HG03025 (cell line): ENCODE data around the gene NADSYN1.

ENCODE experiments used
- ATAC-seq: cut with Tn5 transposase; IDR thresholded peaks from one replicate; pipeline ENCODE4 v1.9.1; 2021; ENCODE audit warnings: mild to moderate bottlenecking, moderate library complexity; ENCODE audit not compliant: unreplicated experiment, low FRiP score

The NADSYN1 gene

DNA sequence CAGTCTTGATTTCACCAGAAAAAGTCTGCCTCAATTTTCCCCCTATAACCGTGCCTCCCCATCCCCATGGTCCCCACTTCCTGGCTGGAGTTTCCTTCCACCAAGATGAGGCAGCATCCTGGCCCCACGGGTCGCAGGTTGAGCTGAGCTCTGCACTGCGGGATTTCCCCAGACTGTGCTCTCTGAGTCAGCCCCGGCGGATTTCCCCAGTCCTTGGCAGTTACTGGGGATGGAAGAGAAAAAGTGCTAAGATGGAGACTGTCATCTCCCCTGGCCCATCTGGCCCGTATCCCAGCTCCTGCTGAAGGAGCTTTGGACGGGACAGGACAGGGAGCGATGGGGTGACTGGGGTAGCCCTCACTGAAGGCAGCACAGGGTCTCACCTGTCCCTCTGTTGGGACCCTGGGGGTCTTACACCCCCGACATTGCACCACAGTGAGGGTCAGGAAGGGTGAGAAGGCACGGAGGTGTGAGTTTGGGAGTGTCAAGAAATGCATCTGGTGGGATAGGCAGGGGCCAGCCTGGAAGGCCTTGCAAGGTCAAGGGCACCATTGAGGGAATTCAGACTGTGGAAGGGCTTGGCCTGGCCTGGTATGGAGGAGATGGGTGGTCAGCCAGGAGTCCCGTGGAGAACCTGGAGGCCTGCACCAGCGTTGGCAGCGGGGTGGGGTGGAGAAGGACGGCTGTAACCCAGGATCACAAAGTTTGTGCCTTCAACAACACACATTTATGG lies 36.5 kb downstream of the NADSYN1 start:
- no peak for ATAC-seq

DNA sequence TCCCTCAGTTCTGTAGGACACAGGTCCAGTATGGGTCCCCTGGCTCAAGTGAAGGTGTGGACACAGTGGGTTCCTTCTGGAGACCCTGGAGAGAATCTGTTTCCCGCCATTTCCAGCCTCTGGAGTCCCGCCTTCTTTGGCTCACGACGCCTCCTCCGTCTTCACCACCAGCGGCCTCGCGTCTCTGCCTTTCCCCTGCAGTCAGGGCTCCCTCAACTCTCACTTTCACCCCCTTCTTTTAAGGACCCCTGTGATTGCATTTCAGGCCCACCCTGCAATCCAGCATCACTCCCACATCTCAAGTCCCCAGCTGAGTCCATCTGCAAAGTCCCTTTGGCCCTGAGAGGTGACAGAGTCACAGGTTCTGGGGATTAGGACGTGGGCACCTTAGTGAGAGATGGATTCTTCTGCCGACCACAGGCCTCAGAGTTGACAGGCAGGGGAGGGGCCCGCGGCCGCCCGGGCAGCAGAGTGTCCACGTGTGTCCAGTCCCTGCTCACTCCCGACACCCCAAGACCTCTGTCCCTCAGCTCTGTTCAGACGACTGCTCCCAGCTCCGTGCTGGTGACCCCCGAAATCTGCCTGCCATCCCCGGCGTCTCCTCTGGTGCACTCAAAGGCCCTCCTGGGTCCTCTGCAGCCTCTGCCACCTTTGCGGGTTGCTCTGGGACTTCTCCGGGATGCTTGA lies 37.2 kb downstream of the NADSYN1 start:
- ATAC-seq = no peak

DNA sequence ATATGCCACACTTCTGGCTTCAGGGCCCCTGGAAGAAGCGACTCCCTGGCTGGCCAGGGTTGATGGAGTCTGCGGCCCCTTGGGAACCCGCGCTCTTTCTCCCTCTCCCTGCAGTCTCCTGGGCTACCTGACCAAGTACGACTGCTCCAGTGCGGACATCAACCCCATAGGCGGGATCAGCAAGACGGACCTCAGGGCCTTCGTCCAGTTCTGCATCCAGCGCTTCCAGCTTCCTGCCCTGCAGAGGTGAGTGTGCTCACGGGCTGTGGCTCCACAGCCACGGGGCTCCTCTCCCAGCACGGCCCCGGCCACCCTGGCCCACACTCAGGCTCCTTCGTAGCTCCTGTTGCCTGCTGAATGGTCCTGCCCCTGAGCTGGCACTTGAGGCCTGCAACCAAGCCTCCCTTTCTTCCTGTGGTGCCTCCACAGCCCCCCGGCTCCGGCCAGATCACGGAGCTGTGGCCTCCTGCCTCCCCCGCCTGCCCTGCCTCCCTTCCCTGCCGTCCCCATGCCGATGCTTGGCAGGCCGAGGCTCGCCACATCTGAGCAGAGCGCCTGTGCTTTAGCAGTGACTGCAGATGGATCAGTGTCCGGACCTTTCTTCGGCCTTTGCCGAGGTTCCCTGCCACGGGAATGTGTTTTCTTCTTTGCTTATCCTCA lies 37.9 kb downstream of the NADSYN1 start:
- ATAC-seq = no peak

DNA sequence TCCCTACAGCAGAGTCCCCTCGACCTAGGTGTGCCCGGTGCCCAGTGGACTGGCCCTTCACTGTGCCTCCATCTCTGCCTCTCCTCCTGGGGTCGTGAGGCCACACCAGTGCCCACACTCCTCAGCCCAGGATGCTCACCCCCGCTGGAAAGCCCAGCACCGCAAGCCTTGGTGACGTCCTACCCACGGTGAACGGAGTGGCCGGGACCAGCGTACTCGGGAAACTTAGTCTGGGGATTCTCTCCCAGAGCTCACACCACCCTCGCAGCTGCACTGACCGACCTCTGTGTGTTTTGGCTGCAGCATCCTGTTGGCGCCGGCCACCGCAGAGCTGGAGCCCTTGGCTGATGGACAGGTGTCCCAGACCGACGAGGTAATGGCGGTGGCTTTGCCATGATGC lies 38.5 kb downstream of the NADSYN1 start:
- no peak for ATAC-seq

DNA sequence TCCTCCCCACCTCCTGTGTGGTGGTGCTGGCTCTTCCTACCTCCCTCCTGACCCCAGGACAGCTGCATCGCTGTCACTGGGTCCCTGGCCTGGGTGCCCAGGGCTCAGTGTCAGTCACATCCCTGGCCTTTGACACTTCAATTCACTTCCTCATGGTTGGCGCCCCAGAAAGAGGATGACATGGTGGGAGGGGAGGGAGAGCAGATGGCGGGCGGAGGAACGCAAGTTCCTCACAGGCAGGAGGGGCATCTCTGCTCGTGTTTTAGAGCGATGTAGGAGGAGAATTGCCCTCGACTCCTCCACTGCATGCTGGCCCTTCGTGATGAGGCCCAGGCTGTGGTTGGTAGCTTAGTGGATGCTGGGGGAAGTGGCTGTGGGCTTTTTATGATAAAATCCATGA lies 38.9 kb downstream of the NADSYN1 start:
- no peak for ATAC-seq

DNA sequence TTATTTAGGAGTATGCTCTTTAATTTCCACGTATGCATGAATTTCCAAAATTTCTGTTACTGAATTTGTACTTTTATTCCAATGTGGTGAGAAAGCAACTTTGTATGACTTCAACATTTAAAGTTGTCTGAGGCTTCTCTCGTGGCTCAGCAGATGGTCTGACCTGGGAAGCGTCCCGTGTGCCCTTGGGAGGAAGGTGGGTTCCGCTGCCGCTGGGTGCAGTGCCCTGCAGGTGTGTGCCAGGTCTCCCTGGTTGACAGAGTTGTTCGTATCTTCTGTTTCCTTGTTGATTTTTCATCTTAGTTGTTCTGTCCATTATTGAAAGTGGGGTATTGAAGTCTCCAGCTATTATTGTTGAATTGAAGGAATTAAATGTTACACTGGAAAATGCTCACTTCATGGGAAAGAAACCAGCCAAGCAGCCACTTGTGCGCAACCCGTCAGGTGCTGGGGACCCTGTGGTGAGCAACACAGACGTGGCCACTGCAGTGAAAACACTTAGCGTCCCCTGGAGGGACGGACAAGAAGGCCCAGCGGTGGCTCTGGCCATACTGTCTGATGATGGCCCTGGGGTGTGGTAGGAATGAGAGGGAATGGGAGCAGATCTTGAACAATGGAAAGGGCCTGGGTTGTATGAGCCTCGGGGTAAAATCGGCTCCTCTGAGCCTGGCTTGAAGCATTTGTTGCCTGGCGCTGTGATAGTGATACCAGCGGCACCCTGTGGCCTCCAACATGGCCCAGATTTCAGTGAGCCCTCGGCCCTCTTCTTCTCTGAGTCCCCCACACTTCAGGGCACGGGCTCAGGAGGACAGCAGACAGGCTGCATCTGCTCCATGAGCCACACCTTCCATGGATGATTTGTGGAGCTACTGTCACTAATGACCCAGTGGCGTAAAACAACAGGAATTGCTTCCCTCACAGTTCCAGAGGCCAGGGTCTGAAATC lies 42.6 kb downstream of the NADSYN1 start:
- ATAC-seq = no peak

DNA sequence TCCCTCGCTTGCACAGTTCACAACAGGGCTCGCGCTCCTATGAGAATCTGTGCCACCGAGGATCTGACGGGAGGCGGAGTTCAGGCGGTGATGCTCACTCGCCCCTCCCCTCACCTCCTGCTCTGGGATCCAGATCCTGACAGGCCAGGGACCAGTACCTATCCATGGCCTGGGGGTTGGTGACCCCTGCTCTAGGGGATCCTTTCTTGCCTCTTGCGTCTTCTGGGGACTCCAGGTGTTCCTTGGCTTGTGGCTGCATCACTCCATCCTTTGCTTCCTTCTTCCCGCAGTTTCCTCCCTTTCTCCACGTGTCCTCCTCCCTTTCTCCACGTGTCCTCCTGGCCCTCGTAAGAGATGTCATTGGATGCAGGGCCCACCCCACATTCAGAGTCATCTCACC lies 43.4 kb downstream of the NADSYN1 start:
- no peak for ATAC-seq

DNA sequence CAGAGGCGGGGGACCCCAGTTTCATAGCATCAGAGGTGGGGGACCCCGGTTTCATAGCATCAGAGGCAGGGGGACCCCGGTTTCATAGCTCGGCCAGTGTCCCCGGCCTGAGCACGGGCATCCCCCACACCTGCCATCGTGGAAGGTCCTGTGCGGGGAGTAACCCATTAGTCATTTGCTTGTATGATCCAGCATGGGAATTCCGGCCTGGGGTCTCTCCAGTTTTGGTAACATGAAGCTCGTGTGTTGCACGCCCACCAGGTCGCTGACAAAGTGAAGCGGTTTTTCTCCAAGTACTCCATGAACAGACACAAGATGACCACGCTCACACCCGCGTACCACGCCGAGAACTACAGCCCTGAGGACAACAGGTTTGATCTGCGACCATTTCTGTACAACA lies 45.1 kb downstream of the NADSYN1 start:
- ATAC-seq = no peak

DNA sequence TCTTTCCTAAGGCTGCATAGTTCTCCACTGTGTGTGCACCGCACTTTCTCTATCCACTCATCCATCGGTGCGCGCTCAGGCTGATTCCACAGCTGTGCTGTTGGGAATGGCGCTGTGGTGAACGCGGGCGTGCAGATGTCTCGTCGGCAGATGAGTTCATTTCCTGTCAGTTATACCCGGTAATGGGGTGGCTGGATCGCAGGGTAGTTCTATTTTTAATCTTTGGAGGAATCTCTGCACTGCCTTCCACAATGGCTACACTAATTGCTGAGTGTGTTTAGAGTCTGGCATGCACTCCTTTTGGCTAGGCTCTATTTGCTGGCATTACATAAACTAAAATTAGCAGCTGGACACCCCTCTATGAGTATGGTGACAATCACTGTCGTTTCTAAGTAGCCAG lies 46.1 kb downstream of the NADSYN1 start:
- ATAC-seq = no peak

DNA sequence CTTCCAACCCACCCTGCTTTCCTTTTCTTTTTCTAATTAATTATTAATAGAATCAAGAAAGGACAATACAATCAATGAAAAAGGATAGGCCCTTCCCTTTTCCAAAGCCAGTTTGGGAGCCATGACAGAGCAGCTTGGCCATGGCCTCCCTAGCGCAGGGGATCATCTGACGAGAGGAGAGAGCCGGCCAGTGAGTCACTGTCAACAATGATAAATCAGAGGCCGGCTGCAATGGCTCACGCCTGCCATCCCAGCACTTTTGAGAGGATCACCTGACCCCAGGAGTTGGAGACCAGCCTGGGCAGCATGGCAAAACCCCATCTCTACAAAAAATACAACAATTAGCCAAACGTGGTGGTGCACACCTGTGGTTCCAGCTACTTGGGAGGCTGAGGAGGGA lies 46.5 kb downstream of the NADSYN1 start:
- ATAC-seq = no peak

DNA sequence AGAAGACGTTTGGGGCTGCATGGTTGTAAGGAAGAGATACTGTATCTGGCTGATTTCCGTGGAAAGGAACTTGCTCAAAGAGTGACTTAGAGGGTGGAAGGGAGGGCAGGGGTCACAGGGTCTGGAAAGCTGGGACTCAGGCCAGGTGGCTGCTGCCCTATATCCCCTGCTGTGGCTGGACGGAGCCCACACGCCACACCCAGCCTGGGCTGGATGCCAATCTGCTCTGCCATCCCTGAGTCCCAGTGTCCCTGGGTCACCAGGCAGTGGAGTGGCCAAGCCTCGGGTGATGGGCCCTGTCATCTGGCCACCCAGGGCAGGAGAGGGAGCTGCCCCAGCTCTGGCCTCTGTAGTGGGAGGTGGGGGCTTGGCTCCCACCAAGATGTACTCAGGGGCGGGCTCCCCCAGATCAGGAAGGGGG lies 47.6 kb downstream of the NADSYN1 start:
- no peak for ATAC-seq

DNA sequence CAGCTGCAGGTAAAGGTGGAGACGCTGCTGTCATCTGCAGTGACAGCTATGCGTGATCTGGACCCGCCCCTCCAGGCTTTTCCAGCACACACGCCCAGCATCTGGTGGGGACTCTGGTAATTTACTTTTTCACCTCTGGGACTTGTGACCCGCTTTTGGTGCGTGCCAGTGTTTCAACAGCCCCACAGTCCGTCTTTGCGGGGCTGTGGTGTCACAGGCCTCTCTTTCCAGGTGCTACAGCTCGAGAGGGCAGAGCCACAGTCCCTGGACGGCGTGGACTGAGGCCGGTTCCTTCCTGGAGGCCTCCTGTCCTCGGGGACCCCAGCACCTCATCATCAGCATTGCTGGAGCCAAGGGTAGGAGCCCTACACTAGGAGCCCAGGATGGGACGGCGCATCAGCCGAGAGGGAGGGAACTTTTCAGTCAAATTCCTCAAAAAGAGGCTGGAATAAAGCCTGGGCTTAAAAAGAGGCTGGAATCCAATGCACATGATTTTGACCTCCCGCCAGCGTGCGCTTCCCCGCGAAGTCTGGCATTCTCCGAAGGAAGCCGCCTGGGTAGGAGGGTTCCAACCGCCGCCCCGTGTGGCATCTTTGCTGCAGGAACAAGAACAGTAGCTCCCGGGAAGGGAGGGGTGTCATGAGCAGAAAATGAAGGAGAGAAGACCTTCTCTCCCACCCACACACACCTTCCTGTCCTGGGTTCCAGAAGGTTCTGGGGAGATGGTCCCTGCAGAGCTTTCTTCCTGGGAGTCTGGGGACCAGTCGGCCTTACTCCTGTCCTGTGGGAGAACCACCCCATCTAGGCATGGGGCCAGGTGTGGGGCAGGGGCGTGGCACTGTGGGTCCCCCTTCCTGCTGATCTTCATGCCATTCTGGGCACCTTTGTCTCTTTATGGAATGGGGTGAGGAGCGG lies 48.3 kb downstream of the NADSYN1 start:
- ATAC-seq = no peak

DNA sequence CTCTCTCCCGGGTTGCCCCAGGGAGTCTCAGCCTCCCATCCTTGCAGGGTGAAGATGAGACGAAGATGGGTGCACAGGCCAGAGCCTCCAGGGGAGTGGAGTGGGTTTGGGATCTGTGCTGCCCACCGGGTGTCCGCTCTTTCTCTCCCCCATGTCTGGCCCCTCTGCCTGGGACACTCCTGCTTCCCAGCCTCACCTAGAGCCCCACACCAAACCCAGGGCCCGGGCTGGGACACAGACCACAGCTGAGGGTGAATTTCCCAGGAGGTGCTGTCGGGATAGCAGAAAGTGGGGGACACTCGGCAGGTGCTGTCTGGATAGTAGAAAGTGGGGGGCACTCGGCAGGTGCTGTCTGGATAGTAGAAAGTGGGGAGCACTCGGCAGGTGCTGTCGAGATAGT lies 49.0 kb downstream of the NADSYN1 start:
- ATAC-seq = no peak

DNA sequence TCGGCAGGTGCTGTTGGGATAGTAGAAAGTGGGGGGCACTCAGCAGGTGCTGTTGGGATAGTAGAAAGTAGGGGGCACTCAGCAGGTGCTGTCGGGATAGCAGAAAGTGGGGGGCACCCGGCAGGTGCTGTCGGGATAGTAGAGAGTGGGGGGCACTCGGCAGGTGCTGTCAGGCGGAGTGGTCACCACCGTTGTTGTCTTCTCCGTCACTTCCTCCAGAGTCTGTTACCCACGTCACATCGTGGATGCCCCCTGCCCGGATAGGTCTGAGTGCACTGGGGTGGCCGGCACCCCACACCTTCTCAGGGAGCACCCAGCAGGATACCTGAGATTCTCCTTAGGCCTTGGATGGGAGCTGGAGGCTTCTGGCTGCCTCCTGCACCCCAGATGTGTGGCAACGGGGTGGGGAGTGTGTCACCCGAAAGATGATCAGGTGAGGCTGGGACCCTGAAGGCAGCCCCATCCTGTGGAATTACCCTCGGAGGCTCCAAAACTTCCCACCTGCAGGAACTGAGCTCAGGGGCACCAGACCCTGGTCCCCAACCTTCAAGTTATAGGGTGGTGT lies 50.0 kb downstream of the NADSYN1 start:
- ATAC-seq = no peak

DNA sequence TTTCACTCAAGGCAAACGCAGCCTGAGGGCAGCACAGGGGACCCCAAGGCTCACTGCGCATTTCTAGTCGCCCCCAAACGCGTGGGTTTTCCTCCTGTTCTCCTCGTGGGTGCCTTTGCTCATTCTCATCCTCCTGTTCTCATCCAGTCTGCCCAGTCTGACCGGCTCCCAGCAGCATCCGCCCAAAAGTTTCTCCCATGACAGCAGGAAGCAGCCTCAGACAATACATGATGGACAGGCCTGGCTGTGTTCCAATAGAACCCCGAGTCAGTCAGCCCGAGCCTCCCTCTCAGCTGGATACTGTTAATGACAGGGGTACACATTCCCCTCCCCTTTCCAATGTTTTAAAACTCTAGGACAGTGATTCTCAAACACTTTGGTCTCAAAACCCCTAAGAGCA lies 51.5 kb downstream of the NADSYN1 start:
- no peak for ATAC-seq

DNA sequence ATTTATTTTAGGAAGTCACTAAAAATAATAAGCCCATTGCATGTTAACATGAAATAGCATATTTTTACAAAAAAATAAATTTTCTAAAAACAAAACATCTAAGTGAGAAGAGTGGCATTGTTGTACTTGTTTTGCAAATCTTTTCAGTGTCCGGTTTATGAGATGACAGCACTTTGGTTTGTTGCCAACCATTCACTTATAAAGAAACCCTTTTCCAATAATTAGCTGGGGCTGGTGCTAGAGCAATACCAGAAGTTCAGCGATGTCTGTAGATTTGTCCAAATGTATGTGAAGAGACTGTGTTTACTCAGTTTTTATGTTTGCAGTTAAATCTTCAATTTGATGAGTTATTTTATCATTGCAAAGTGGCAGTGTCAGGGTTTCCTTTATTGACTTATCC lies 52.0 kb downstream of the NADSYN1 start:
- ATAC-seq = no peak

DNA sequence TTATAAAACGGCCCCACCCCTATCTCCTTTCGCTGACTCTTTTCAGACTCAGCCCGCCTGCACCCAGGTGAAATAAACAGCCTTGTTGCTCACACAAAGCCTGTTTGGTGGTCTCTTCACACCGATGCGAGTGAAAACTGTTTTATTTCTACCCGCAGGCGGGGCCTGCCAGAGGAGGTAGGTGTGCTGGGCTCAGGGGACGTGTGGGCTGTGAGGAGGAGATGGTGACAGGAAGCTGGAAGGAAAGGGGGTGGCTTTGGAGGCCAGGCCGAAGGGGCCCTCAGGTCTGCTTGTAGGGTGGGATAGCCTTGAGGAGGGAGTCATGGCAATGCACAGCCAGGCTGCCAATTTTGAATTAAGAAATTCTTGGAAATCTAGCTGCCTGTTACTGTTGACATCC lies 52.8 kb downstream of the NADSYN1 start:
- no peak for ATAC-seq

DNA sequence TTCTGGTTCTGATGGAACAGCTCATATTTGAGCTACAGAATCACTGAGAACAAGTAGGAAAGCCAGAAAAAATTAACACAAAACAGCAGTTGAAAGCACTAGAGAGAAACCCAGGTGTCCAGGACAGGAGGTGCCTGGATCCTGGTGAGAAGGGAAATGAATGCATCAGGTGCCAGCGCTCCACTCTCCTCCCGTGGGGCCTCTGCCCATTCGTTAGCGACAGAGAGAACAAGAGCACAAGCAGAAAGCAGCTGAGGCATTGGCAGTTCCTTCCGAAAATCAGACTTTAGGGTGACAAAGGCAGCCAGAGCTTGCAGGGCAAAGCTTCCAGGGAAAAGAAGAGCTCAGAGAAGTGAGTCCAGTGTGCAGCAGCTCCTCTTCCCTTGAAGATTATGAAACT lies 54.1 kb downstream of the NADSYN1 start:
- no peak for ATAC-seq
